DMS79 treated with DMSO at 0.1 percent for 48 hours (cell line): ENCODE results near the gene CEP131.
"Not testable (repeated sequence)": the region's sequence is repeated elsewhere in the genome, so short reads cannot be mapped to it uniquely, and the experiment has no call there.

Experiments
- DNase-seq: peaks from one replicate; lab custom pipeline; 2025; lab: John Stamatoyannopoulos, UW

CEP131 gene

GRCh38 chr17:81238815-81239713 is 16.3 kb upstream of the CEP131 start, which contains the start of the genes NDUFAF8 and TEPSIN:
Gene NDUFAF8, plus strand, starts transcription at chr17:81239318. Its CDS starts 46 bp downstream, at chr17:81239364.
Gene TEPSIN, minus strand, starts transcription at chr17:81239055. Its CDS starts 22 bp downstream, at chr17:81239033.
- peak; percentile 83 for DNase-seq

- DNase-seq = no peak
Observed at GRCh38 chr17:81238490-81238814, 15.7 kb upstream of the CEP131 start.

GRCh38 chr17:81237591-81238489 is 15.1 kb upstream of the CEP131 start:
- DNase-seq = no peak

DNA sequence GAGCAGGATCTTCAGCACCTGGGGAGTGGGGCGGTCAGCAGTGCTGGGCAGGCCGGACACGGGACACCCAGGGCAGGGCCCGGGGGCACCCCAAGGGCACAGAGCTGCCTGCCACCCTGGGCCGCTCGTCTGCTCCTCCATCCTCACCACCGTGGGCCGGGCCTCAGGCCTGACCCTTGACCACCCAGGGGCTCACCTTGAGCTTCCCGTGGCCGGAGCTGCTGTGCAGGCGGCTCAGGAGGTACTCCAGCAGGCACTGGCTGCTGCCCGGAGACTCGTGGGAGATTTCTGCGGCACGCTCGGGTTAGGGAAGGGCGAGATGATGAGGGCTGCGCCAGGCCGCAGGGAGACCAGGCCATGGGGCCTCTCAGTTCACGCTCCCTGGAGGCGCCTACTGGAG is 14.0 kb upstream of the CEP131 start:
- DNase-seq = no peak

DNA sequence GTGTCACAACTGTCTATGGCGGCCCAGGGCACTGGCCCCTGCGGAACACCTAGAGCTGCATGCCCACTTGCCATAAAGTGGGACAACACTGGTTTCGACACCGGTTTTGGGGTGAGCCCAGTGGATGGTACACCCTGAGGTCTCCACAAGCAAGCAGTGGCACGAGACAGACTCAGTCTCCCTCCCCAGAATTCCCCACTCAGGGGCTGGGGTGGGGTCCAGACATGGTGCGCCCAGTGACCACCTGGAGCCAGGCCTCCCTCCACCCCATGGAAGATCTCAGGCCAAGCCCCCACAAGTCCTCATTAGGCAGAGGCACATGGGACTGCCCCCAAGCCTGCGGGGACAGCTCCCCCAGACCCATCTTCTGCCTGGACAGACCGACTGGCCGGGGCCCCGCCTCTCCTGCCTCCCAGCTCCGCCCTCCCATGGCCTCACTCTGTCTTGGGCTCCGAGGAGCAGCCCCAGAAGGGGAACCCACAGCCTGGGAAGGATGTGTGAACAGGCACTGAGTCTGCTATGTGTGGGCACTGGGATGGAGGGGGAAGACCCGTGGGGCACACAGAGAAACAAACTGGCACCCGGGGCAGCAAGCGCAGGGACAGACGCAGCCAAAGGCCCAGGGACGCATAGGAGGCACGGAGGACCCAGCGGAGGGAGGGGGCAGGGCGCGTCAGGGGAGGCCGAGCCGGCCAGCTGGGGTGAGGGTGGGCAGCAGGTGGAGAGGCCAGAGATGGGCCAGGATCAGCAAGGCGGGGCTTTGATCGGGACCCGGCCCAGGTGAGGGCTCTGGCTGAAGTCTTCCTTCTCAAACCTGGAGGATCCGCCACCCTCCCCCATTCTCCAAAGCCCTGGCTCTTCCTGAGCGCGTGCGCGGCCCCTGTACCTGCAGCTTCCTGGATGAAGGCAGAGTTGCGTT is 13.3 kb upstream of the CEP131 start:
- no peak for DNase-seq

DNA sequence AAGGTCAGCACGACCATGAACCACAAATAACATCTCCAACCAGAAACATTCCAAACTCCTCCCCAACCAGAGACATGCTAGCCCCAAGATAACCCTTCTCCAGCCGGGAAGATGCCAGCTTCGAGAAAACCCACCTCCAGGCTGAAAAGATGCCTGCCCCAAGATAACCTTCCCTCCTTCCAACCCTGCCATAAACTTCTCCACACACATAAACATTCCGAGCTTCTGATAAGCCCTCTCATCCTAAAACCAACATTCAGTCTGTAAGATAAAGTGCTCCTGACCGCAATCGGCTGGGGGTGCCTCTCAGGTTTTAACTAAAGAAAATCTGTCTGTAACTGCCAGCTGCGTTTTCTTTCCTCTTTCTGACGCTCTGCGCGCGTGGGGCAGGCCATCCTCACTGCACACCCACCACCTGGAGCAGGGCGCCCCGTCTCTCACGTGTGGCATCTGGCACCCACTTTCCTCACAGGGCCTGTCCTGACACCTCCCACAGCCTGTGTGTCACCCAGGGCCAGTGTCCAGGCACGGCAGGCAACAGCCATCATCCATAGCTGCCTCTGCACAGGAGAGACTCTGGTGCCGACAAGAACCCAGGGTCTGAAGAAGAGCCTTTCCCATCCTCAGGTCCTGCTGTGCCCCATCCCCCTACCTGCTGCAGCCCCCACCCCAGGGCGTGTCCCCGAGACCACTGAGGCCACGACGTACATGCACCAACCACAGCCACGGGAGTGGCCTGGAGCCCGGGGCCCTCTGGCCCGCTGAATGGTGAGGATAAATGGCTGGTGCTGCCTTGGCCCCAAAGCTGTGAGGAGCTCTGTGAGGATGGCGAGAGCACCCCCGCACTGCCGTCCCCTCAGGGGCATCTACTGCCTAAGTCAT is 12.4 kb upstream of the CEP131 start:
- DNase-seq = no peak

DNA sequence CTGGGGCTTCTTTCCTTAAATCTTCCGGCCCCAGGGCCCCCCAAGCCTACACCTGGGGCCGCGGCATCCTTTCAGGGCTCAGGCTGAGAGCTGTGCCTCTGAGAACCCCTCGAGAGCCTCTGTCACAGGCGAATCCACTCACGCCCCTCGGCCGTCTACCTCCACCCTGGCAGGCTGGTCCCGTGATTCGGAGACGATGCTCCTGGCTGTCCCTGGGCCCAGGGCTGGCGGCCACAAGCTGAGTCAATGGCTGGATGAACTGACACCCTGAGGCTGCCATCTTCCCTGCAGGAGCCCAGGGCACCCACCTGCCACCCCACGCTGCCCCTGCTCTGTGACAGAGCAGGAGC is 11.7 kb upstream of the CEP131 start:
- DNase-seq = no peak

GRCh38 chr17:81233811-81234505 is 11.2 kb upstream of the CEP131 start:
- DNase-seq = no peak

DNA sequence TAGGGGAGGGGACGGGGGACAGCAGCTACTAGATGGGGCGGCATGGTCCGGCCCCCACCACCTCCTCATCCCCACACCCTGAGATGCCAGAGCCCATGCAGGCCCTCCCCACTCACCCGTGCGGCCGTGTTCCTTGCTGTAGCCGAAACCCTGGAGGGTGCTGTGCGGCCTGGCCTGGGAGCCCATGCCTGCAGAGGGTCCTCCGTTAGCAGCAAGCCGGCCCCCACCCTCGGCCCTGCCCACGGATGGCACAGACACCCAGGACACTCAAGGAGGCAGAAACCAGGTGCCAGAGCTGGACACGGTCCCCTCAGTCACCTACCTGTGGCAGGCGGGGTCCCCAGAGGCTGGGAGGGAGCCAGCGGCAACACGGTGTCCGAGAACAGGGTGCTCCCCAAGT is 10.6 kb upstream of the CEP131 start:
- no peak for DNase-seq

GRCh38 chr17:81232616-81233241 is 10.0 kb upstream of the CEP131 start:
- DNase-seq = no peak

- DNase-seq = no peak
Observed at GRCh38 chr17:81231766-81232581, 9.2 kb upstream of the CEP131 start.

DNA sequence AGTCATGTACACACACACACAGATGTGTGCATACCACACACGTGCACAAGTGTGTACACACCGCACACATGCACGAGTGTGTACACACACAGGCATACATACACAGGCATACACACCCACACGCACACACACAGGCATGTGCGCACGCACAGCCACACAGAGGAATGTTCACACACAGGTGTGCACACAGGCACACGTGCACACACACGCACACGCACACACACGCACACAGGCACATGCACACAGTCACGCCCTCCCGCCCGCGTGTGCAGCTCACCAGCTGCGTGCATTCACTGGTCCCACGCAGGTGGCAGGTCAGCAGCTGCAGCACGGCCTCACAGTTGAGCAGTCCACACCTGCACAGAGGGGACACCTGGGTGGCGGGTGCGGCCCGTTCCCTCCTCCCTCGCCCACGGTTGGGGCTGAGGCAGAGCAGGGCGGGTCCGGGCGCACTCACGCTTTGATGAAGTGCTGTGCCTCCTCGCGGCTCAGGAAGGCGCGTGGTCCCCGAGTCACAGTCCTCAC is 8.4 kb upstream of the CEP131 start:
- DNase-seq = no peak

DNA sequence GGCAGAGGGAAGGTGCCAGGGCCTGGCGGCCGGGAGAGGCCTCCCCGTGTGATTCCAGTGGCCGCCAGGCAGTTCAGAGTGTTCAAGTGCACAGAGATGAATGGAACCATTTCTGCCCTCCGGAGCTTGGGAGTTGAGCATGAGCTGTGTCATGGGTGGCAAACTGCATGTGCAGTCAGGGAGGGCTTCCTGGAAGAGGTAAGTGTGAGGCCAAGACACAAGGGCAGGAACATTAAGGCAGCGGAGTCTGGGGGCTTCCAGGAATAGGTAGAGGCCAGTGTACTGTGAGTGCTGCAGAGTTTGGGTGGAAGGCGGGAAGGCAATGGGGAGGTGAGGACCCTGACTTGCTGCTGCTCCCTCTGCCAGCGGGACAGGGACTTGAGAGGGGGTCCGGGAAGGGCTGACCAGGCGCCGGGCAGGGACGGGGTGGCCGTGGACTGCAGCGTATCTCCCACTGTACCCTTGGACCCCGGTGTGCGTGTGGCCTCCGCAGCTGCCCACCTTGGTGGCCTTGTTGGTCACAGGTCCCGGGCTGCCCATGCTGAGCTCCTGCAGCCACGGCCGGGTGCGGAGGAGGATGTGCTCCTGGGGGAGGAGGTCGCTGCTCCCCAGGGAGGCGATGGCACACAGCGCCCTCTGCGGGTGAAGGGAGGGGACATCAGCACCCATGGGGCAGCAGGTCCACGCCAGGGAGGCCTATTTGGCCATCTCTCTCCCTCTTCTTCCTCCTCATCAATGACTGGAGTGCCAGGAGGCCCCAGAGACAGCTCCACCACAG is 7.5 kb upstream of the CEP131 start:
- no peak for DNase-seq

DNA sequence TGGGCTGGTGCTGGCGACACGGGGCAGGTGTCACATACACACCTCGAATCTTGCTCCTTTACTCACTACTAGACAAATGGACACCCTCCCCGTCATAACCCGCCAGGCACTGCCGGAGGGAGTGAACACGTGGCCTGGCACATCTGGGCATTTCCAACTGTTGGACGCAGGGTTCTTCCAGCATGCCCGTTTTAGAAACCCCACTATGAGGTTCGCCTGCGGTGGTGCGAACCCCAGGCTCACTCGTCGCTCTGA is 6.8 kb upstream of the CEP131 start:
- no peak for DNase-seq

GRCh38 chr17:81228834-81229665 is 6.3 kb upstream of the CEP131 start:
- no peak for DNase-seq

DNA sequence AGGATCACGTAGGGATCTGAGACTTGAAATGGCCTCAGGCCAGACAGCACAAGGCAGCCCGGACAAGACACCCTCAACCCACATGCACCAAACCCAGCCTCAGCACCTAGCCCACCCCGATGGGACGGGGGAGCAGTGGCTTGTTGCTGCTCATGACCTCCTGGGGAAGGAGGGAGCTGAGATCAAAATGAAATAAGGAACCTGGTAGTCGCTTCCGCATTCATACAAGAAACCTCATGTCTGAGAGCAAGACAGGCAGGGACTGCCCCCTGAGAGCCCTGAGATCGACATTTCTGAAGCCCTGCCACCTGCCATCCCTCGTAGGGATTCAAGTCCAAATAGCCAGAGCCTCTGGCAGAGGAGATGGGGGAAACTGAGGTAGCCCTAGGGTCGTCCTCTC is 5.7 kb upstream of the CEP131 start:
- DNase-seq = no peak

DNA sequence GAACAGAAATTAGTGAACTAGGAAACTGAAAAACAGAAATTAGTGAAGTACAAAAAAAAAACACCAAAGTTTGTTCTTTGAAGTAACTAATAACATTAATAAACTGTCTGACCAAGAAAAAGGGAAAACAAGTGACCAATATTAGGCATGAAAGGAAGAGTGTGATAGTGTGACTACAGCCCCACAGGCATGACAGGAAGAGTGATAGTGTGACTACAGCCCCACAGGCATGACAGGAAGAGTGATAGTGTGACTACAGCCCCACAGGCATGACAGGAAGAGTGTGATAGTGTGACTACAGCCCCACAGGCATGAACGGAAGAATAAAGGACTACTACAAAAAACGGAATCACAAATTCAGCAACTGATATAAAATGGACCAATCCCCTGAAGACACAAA is 4.9 kb upstream of the CEP131 start:
- not testable (repeated sequence) for DNase-seq
